CD8-positive, alpha-beta memory T cell (primary cell): ENCODE data around the gene CRADD. TPM values are rescaled to one million over a fixed set of nuclear protein-coding genes. Genes with fewer than 3 reads are reported as not detected.

Source experiments
- CTCF ChIA-PET: fragments of 350-600 bp; sonication (Branson Sonifier 250); formaldehyde crosslinking; loops from one replicate; lab custom pipeline; 2021; ENCODE audit warnings: antibody characterized with exemption; lab: Charles Lee
- POLR2A ChIA-PET: fragments of 350-600 bp; sonication (Branson Sonifier 250); formaldehyde crosslinking; loops from one replicate; lab custom pipeline; 2021; ENCODE audit warnings: antibody characterized with exemption; lab: Charles Lee
- DNase-seq, 5 donors: peaks; one replicate each; pipeline versions ENCODE4 v3.0.0 to v3.0.0-alpha.2; 2020 to 2022; ENCODE audit warnings: mixed read lengths in 1 of 5
- H3K27ac ChIP-seq: one replicate; pipeline ENCODE4 v1.7.0; 2013; ENCODE audit warnings: low read depth, mild to moderate bottlenecking, low read length, moderate library complexity
- H3K27me3 ChIP-seq: 2 replicates; pipeline ENCODE4 v1.7.0; 2013; ENCODE audit warnings: low read length, mild to moderate bottlenecking; ENCODE audit not compliant: insufficient read depth, poor library complexity, severe bottlenecking
- H3K36me3 ChIP-seq: 2 replicates; pipeline ENCODE4 v1.7.0; 2013; ENCODE audit warnings: mild to moderate bottlenecking, low read length, moderate library complexity; ENCODE audit not compliant: insufficient read depth
- H3K4me1 ChIP-seq: 2 replicates; pipeline ENCODE4 v1.7.0; 2013; ENCODE audit warnings: mild to moderate bottlenecking, low read length, moderate library complexity; ENCODE audit not compliant: insufficient read depth
- H3K4me3 ChIP-seq: 2 replicates; pipeline ENCODE4 v1.7.0; 2013; ENCODE audit warnings: mild to moderate bottlenecking, low read length
- H3K9me3 ChIP-seq: 2 replicates; pipeline ENCODE4 v1.7.0; 2013; ENCODE audit warnings: mild to moderate bottlenecking, low read length
- H3K27ac Mint-ChIP-seq, 8 donors: one replicate each; pipeline ENCODE4 v1.8.0; 2020 to 2021; ENCODE audit warnings: mixed read lengths in 8 of 8, mild to moderate bottlenecking in 6 of 8, inconsistent platforms in 3 of 8, moderate library complexity in 3 of 8
- H3K27me3 Mint-ChIP-seq, 2 donors: one replicate each; pipeline ENCODE4 v1.8.0; 2020 to 2021; ENCODE audit warnings: mixed read lengths in 2 of 2, mild to moderate bottlenecking in 1 of 2, moderate library complexity in 1 of 2
- H3K36me3 Mint-ChIP-seq, 3 donors: one replicate each; pipeline ENCODE4 v1.8.0; 2020 to 2021; ENCODE audit warnings: mixed read lengths in 3 of 3, inconsistent platforms in 1 of 3, mild to moderate bottlenecking in 1 of 3
- H3K4me1 Mint-ChIP-seq, 3 donors: one replicate each; pipeline ENCODE4 v1.8.0; 2020 to 2021; ENCODE audit warnings: mixed read lengths in 3 of 3, inconsistent platforms in 1 of 3, mild to moderate bottlenecking in 1 of 3
- H3K4me3 Mint-ChIP-seq, 7 donors: one replicate each; pipeline ENCODE4 v1.8.0; 2020 to 2021; ENCODE audit warnings: mixed read lengths in 7 of 7, mild to moderate bottlenecking in 6 of 7, moderate library complexity in 4 of 7, inconsistent platforms in 2 of 7
- H3K9me3 Mint-ChIP-seq, 5 donors: one replicate each; pipeline ENCODE4 v1.8.0; 2020 to 2022; ENCODE audit warnings: mixed read lengths in 5 of 5, mild to moderate bottlenecking in 3 of 5, moderate library complexity in 2 of 5, inconsistent platforms in 1 of 5
- polyA plus RNA-seq: library from polyadenylated mRNA; unstranded; fragments of 300-500 nt; fragmentation: Illumina TruSeq; gene quantifications from one replicate; pipeline ENCODE4 v1.2.3, GENCODE V29; 2021
- total RNA-seq, 2 experiments: library from RNA; stranded (reverse); gene quantifications; one replicate each; pipeline ENCODE4 v1.2.3, GENCODE V29; 2021

The CRADD gene
- total and polyA plus RNA-seq, 3 experiments from 2014 or later, result 8.6 to 13.2 (median 11.7) TPM

GRCh38 chr12:93895089-93895445 lies 217.9 kb downstream of the CRADD start:
- Mint-ChIP-seq H3K27ac (no peak overlapping the region), H3K4me1 (no peaks in the 10 kb centered on the region), H3K27me3 (peaks cover 0 to 2% of the 10 kb centered on the region in 2 donors), H3K9me3 (no peaks in the 10 kb centered on the region), H3K36me3 (peaks cover 0 to 5% (median 1%) of the 10 kb centered on the region in 3 donors), H3K4me3 (no peak overlapping the region)
- Histone ChIP-seq H3K27me3 (no peaks in the 10 kb centered on the region), H3K4me3 (no peak overlapping the region), H3K36me3 (no peaks in the 10 kb centered on the region), H3K27ac (no peak overlapping the region), H3K9me3 (no peaks in the 10 kb centered on the region), H3K4me1 (peaks cover 11% of the 10 kb centered on the region)
- no peak for DNase-seq
- ChIA-PET POLR2A (no interaction called here), CTCF (no interaction called here)

GRCh38 chr12:93896427-93896826 lies 219.3 kb downstream of the CRADD start:
- Mint-ChIP-seq H3K36me3 (peaks cover 0 to 5% (median 1%) of the 10 kb centered on the region in 3 donors), H3K27me3 (peaks cover 0 to 2% of the 10 kb centered on the region in 2 donors), H3K4me3 (no peak overlapping the region), H3K4me1 (no peaks in the 10 kb centered on the region), H3K27ac (no peak overlapping the region), H3K9me3 (no peaks in the 10 kb centered on the region)
- peaks cover 11% of the 10 kb centered on the region for H3K4me1 ChIP-seq
- no peak overlapping the region for H3K27ac ChIP-seq
- no peaks in the 10 kb centered on the region for H3K9me3 ChIP-seq
- H3K27me3 ChIP-seq, result no peaks in the 10 kb centered on the region
- no peak overlapping the region for H3K4me3 ChIP-seq
- no peaks in the 10 kb centered on the region for H3K36me3 ChIP-seq
- DNase-seq, result no peak
- CTCF ChIA-PET, result no interaction called here
- POLR2A ChIA-PET, result no interaction called here

- Mint-ChIP-seq H3K9me3 (no peaks in the 10 kb centered on the region), H3K27ac (no peak overlapping the region), H3K4me3 (no peak overlapping the region), H3K36me3 (peaks cover 0 to 6% (median 1%) of the 10 kb centered on the region in 3 donors), H3K27me3 (peaks cover 0 to 2% of the 10 kb centered on the region in 2 donors), H3K4me1 (no peaks in the 10 kb centered on the region)
- Histone ChIP-seq H3K27ac (no peak overlapping the region), H3K4me3 (no peak overlapping the region), H3K36me3 (no peaks in the 10 kb centered on the region), H3K27me3 (no peaks in the 10 kb centered on the region), H3K4me1 (peaks cover 11% of the 10 kb centered on the region), H3K9me3 (no peaks in the 10 kb centered on the region)
- ChIA-PET POLR2A (interaction anchor here (1.1 kb wide), 1 partner anchor 18 kb away, joined by 3 read pairs; no protein-coding TSS in a partner anchor), CTCF (no interaction called here)
- DNase-seq, result no peak
These were observed 219.8 kb downstream of the CRADD start for GRCh38 chr12:93896952-93897351.

GRCh38 chr12:93901739-93902138 lies 224.6 kb downstream of the CRADD start:
- Mint-ChIP-seq H3K36me3 (peaks cover 0 to 13% (median 0%) of the 10 kb centered on the region in 3 donors), H3K4me1 (no peaks in the 10 kb centered on the region), H3K27me3 (peaks cover 0 to 2% of the 10 kb centered on the region in 2 donors), H3K27ac (no peak overlapping the region), H3K9me3 (peaks cover 0 to 2% (median 0%) of the 10 kb centered on the region in 5 donors), H3K4me3 (no peak overlapping the region)
- no peak for DNase-seq
- H3K4me1 ChIP-seq, result peaks cover 11% of the 10 kb centered on the region
- POLR2A ChIA-PET, result no interaction called here
- H3K9me3 ChIP-seq, result no peaks in the 10 kb centered on the region
- H3K27ac ChIP-seq, result no peak overlapping the region
- H3K36me3 ChIP-seq, result no peaks in the 10 kb centered on the region
- H3K27me3 ChIP-seq, result no peaks in the 10 kb centered on the region
- CTCF ChIA-PET, result no interaction called here
- H3K4me3 ChIP-seq, result no peak overlapping the region

GRCh38 chr12:93902192-93902591 lies 225.0 kb downstream of the CRADD start:
- Histone ChIP-seq H3K9me3 (no peaks in the 10 kb centered on the region), H3K4me1 (peaks cover 11% of the 10 kb centered on the region), H3K27ac (no peak overlapping the region), H3K36me3 (no peaks in the 10 kb centered on the region), H3K27me3 (no peaks in the 10 kb centered on the region), H3K4me3 (no peak overlapping the region)
- ChIA-PET POLR2A (no interaction called here), CTCF (no interaction called here)
- no peak overlapping the region for H3K27ac Mint-ChIP-seq
- no peaks in the 10 kb centered on the region for H3K4me1 Mint-ChIP-seq
- no peak overlapping the region for H3K4me3 Mint-ChIP-seq
- H3K27me3 Mint-ChIP-seq, result peaks cover 0 to 2% of the 10 kb centered on the region in 2 donors
- DNase-seq, result no peak
- H3K36me3 Mint-ChIP-seq, result peaks cover 0 to 13% (median 0%) of the 10 kb centered on the region in 3 donors
- H3K9me3 Mint-ChIP-seq, result peaks cover 0 to 2% (median 0%) of the 10 kb centered on the region in 5 donors

- no peak for DNase-seq
These were observed 225.8 kb downstream of the CRADD start for GRCh38 chr12:93902736-93903562.

GRCh38 chr12:93904124-93904523 lies 226.9 kb downstream of the CRADD start:
- CTCF ChIA-PET, result no interaction called here
- no peak overlapping the region for H3K4me3 ChIP-seq
- Mint-ChIP-seq H3K36me3 (peaks cover 0 to 12% (median 0%) of the 10 kb centered on the region in 3 donors), H3K27ac (no peak overlapping the region), H3K4me3 (no peak overlapping the region), H3K27me3 (peaks cover 0 to 4% of the 10 kb centered on the region in 2 donors), H3K9me3 (peaks cover 0 to 2% (median 0%) of the 10 kb centered on the region in 5 donors), H3K4me1 (no peaks in the 10 kb centered on the region)
- DNase-seq, result no peak
- H3K9me3 ChIP-seq, result no peaks in the 10 kb centered on the region
- peaks cover 6% of the 10 kb centered on the region for H3K4me1 ChIP-seq
- H3K27me3 ChIP-seq, result no peaks in the 10 kb centered on the region
- no peak overlapping the region for H3K27ac ChIP-seq
- POLR2A ChIA-PET, result no interaction called here
- H3K36me3 ChIP-seq, result no peaks in the 10 kb centered on the region

More at GRCh38 chr12:93902736-93903562, 225.8 kb downstream of the CRADD start:
- Histone ChIP-seq H3K27me3 (no peaks in the 10 kb centered on the region), H3K27ac (no peak overlapping the region), H3K36me3 (no peaks in the 10 kb centered on the region), H3K4me1 (peaks cover 11% of the 10 kb centered on the region), H3K4me3 (no peak overlapping the region), H3K9me3 (no peaks in the 10 kb centered on the region)
- Mint-ChIP-seq H3K27ac (no peak overlapping the region), H3K4me3 (no peak overlapping the region), H3K4me1 (no peaks in the 10 kb centered on the region), H3K9me3 (peaks cover 0 to 2% (median 0%) of the 10 kb centered on the region in 5 donors), H3K36me3 (peaks cover 0 to 13% (median 0%) of the 10 kb centered on the region in 3 donors), H3K27me3 (peaks cover 0 to 2% of the 10 kb centered on the region in 2 donors)
- CTCF ChIA-PET, result no interaction called here
- POLR2A ChIA-PET, result no interaction called here

GRCh38 chr12:93908264-93908663 lies 231.1 kb downstream of the CRADD start:
- no peaks in the 10 kb centered on the region for H3K4me1 ChIP-seq
- Mint-ChIP-seq H3K4me1 (no peaks in the 10 kb centered on the region), H3K9me3 (peaks cover 0 to 2% (median 0%) of the 10 kb centered on the region in 5 donors), H3K36me3 (peaks cover 0 to 5% (median 0%) of the 10 kb centered on the region in 3 donors), H3K4me3 (peak overlapping the region in 1 of 7 donors; percentile 8), H3K27ac (no peak overlapping the region), H3K27me3 (peaks cover 0 to 2% of the 10 kb centered on the region in 2 donors)
- H3K27me3 ChIP-seq, result no peaks in the 10 kb centered on the region
- H3K36me3 ChIP-seq, result no peaks in the 10 kb centered on the region
- DNase-seq, result no peak
- H3K4me3 ChIP-seq, result no peak overlapping the region
- POLR2A ChIA-PET, result no interaction called here
- H3K27ac ChIP-seq, result no peak overlapping the region
- CTCF ChIA-PET, result no interaction called here
- H3K9me3 ChIP-seq, result no peaks in the 10 kb centered on the region
